K562 (cell line): ENCODE data around the gene ADAMTS14. TPM values are rescaled to one million over a fixed set of nuclear protein-coding genes. Genes with fewer than 3 reads are reported as not detected.

Source experiments
- ATAC-seq: fragments of 200-7000 bp; cut with Tn5 transposase; 3 replicates; pipeline ENCODE4 v1.9.1; 2020; ENCODE audit warnings: moderate library complexity
- BruUV-seq: library from RNA; stranded (reverse); fragments of 400-500 nt; replicated peaks from 2 replicates; lab custom pipeline; 2021; lab: Mats Ljungman, UMichigan
- CTCF ChIA-PET: fragments of 300-600 bp; formaldehyde crosslinking; extraction: SDS; loops from one replicate; lab custom pipeline; 2021; ENCODE audit warnings: low intra/inter-chr PET ratio; lab: Yijun Ruan, JAX
- POLR2A ChIA-PET: fragments of 300-600, 350-650 bp; sonication (Branson Sonifier 250); formaldehyde crosslinking; extraction: SDS; loops from one replicate; lab custom pipeline; 2021; ENCODE audit warnings: antibody characterized with exemption, inconsistent platforms; lab: Yijun Ruan, JAX
- DNase-seq, 4 experiments: peaks; one replicate each; pipeline versions ENCODE4 v3.0.0 to v3.0.0-alpha.2; 2011 to 2018; ENCODE audit warnings: low spot score in 3 of 4, mixed read lengths in 3 of 4; ENCODE audit errors: extremely low read depth in 1 of 4
- FAIRE-seq: peaks from 2 replicates; lab custom pipeline; 2011; peaks lifted over from hg19 to GRCh38; lab: Jason Lieb, UNC
- H2AFZ ChIP-seq: 2 replicates; pipeline ENCODE4 v1.6.0; 2011; ENCODE audit warnings: low read depth, low read length, control low read depth, inconsistent platforms
- H3K27ac ChIP-seq: fragments of 200-600 bp; 3 replicates; pipeline ENCODE4 v1.8.0; 2011; ENCODE audit warnings: low read depth, mild to moderate bottlenecking, control low read depth, inconsistent platforms, low read length, moderate library complexity, mixed read lengths; ENCODE audit errors: extremely low read depth
- H3K27me3 ChIP-seq, 2 experiments: fragments of 300-600 bp in 1 of 2; 2 replicates in 1 of 2; 3 replicates in 1 of 2; pipeline versions ENCODE4 v1.6.0 to v1.8.0; 2011; ENCODE audit warnings: inconsistent platforms in 2 of 2, low read length in 2 of 2, mild to moderate bottlenecking in 1 of 2, mixed read lengths in 1 of 2, moderate library complexity in 1 of 2; ENCODE audit not compliant: control insufficient read depth in 2 of 2, insufficient read depth in 2 of 2
- H3K36me3 ChIP-seq: fragments of 300-600 bp; 3 replicates; pipeline ENCODE4 v1.8.0; 2011; ENCODE audit warnings: mild to moderate bottlenecking, low read length, inconsistent platforms; ENCODE audit not compliant: control insufficient read depth, insufficient read depth
- H3K4me1 ChIP-seq, 2 experiments: fragments of 200-600 bp in 1 of 2; replicated peaks in 1 of 2; 2 replicates in 1 of 2; 3 replicates in 1 of 2; pipeline versions ENCODE4 v1.5.1 to v1.8.0; 2011; ENCODE audit warnings: inconsistent platforms in 2 of 2, low read length in 2 of 2, mild to moderate bottlenecking in 1 of 2, mixed read lengths in 1 of 2, moderate library complexity in 1 of 2; ENCODE audit not compliant: control insufficient read depth in 2 of 2, insufficient read depth in 2 of 2
- H3K4me2 ChIP-seq: 2 replicates; pipeline ENCODE4 v1.6.1; 2011; ENCODE audit warnings: low read length, control low read depth, inconsistent platforms, mixed read lengths; ENCODE audit not compliant: insufficient read depth
- H3K4me3 ChIP-seq: fragments of 200-600 bp; sonication (generic), shearing (Covaris generic); 2 replicates; pipeline ENCODE4 v1.5.1; 2016; ENCODE audit warnings: control low read depth, inconsistent platforms
- H3K79me2 ChIP-seq: fragments of 200-600 bp; 3 replicates; pipeline ENCODE4 v1.8.0; 2011; ENCODE audit warnings: low read length, inconsistent platforms; ENCODE audit not compliant: control insufficient read depth, insufficient read depth
- H3K9ac ChIP-seq, 2 experiments: 2 replicates each; pipeline versions ENCODE4 v1.6.0 to v1.6.1; 2011; ENCODE audit warnings: low read depth in 2 of 2, low read length in 2 of 2, control low read depth in 1 of 2, inconsistent platforms in 1 of 2, mild to moderate bottlenecking in 1 of 2, mixed read lengths in 1 of 2; ENCODE audit not compliant: insufficient read depth in 1 of 2
- H3K9me1 ChIP-seq: one replicate; pipeline ENCODE4 v1.6.0; 2011; ENCODE audit warnings: inconsistent platforms, mild to moderate bottlenecking, low read length, moderate library complexity; ENCODE audit not compliant: control insufficient read depth, insufficient read depth
- H3K9me3 ChIP-seq: replicated peaks from 2 replicates; pipeline ENCODE4 v1.5.1; 2011; ENCODE audit warnings: low read depth, low read length, inconsistent platforms; ENCODE audit not compliant: control insufficient read depth, insufficient read depth
- H4K20me1 ChIP-seq: replicated peaks from 2 replicates; pipeline ENCODE4 v1.6.1; 2011; ENCODE audit warnings: low read length, inconsistent platforms, mixed read lengths; ENCODE audit not compliant: control insufficient read depth, insufficient read depth
- ARNT ChIP-seq, 2 experiments: fragments of 450-650 bp; IDR thresholded peaks; 2 replicates each; pipeline ENCODE4 v1.6.1; 2016; ENCODE audit warnings: mild to moderate bottlenecking in 1 of 2
- KAT7 ChIP-seq: sonication (generic); formaldehyde crosslinking; IDR thresholded peaks from 2 replicates; pipeline ENCODE4 v1.8.0; 2022; ENCODE audit warnings: missing genetic modification reagents, mild to moderate bottlenecking, borderline replicate concordance
- WGBS: fragments of 100-300 bp; shearing (Covaris generic); methylation state at CpG from one replicate; pipeline ENCODE4 v1.1.6; 2016; ENCODE audit warnings: low coverage, mixed read lengths; ENCODE audit not compliant: insufficient coverage; ENCODE audit errors: missing lambda C conversion rate; 5-methylcytosine and 5-hydroxymethylcytosine counted together
- in situ Hi-C: fragments of 300-500 bp; cut with MboI; formaldehyde crosslinking; loops from 4 replicates; pipeline ENCODE4 v1.15.0; 2018; ENCODE audit warnings: inconsistent platforms, mixed read lengths
- intact Hi-C: fragments of 100-400 bp; cut with micrococcal nuclease; formaldehyde crosslinking; loops from 2 replicates; pipeline ENCODE4 v1.14.2; 2022
- polyA plus RNA-seq, 8 experiments: library from polyadenylated mRNA; depleted of rRNA in 4 of 8; stranded (reverse) in 5 of 8; unstranded in 3 of 8; fragments of >200 nt; fragmentation: Nextera tagmentation in 2 of 8; fragmentation: Illumina TruSeq in 1 of 8; extraction: Ambion mirVana in 2 of 8; extraction: Trizol in 1 of 8; gene quantifications; 2 replicates each; pipeline versions ENCODE4 v1.2.1 to v1.2.3, GENCODE V29; 2011 to 2014; ENCODE audit warnings: inconsistent platforms in 1 of 8, missing spikeins in 1 of 8
- small RNA-seq: library from RNA; depleted of rRNA; stranded (forward); fragments of <200 nt; gene quantifications from one replicate; pipeline ENCODE3, GENCODE V24; 2014
- total RNA-seq, 7 experiments: library from RNA; depleted of rRNA in 6 of 7; stranded (reverse); fragments of >200 nt in 6 of 7; fragmentation: Illumina TruSeq in 2 of 7; extraction: Trizol in 2 of 7; gene quantifications; 2 replicates each; pipeline versions ENCODE4 v1.2.1 to v1.2.3, GENCODE V29; 2011 to 2021; ENCODE audit warnings: low replicate concordance in 1 of 7
- TF ChIP-seq, protein P1 (sequence below), 2 experiments: fragments of 450-650 bp in 1 of 2; sonication (generic) in 1 of 2; formaldehyde crosslinking in 1 of 2; IDR thresholded peaks; 2 replicates each; pipeline versions ENCODE4 v1.7.1 to v1.9.0; 2016 to 2022; ENCODE audit warnings: inconsistent platforms in 1 of 2, mild to moderate bottlenecking in 1 of 2, missing genetic modification reagents in 1 of 2

ADAMTS14 gene
- total and polyA plus RNA-seq, 9 of the 15 experiments (the other 6 are each of a cell fraction or from before 2014, with no cell fraction given), result 0.04 to 37.4 (median 15.9) TPM

DNA sequence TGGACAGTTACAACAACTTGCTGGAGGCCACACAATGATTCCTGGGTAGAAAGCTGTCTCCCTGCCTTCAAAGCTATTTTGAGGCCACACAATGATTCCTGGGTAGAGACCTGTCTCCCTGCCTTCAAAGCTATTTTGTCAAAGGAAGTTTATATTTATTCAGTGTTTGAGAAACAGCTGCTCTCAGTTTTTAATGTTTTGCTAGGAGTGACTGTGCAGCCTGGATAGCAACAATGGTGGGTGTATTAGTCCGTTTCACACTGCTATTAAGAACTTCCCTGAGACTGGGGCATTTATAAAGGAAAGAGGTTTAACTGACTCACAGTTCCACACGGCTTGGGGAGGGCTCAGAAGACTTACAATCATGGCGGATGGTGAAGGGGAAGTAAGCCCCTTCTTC is 139.6 kb downstream of the ADAMTS14 start:
- POLR2A ChIA-PET, result interaction anchor here (0.6 to 1.4 kb wide), 3 partner anchors 22 to 75 kb away, joined by 3 to 4 read pairs (median 4); no protein-coding TSS in a partner anchor
- FAIRE-seq, result no peak

More for the DNA sequence above, 139.6 kb downstream of the ADAMTS14 start:
- in situ Hi-C loops, result loop anchor here (10.0 kb wide), 1 partner anchor 73 kb away; the partner anchor contains the start of gene PCBD1
- DNase-seq (no peak), ATAC-seq (no peak)
- no peaks in the 10 kb centered on the region for H3K9me1 ChIP-seq
- H3K9ac ChIP-seq, result no peak overlapping the region
- BruUV-seq, result no TSS peak
- no peak overlapping the region for H3K4me2 ChIP-seq
- no peaks in the 10 kb centered on the region for H3K9me3 ChIP-seq
- no peaks in the 10 kb centered on the region for H3K36me3 ChIP-seq
- no peak overlapping the region for H2AFZ ChIP-seq
- intact Hi-C loops, result no loop called here
- H3K79me2 ChIP-seq, result 0 out of 3 replicates have a peak, but pooled peaks cover 2% of the 10 kb centered on the region
- 0 out of 2 replicates have a peak, but pooled peaks cover 3% of the 10 kb centered on the region for H4K20me1 ChIP-seq
- H3K27me3 ChIP-seq, result peaks cover 0 to 3% of the 10 kb centered on the region in 2 experiments; a peak in 2 of 5 replicates
- no peak overlapping the region for H3K4me3 ChIP-seq
- CTCF ChIA-PET, result no interaction called here
- TF ChIP-seq, protein P1, sequence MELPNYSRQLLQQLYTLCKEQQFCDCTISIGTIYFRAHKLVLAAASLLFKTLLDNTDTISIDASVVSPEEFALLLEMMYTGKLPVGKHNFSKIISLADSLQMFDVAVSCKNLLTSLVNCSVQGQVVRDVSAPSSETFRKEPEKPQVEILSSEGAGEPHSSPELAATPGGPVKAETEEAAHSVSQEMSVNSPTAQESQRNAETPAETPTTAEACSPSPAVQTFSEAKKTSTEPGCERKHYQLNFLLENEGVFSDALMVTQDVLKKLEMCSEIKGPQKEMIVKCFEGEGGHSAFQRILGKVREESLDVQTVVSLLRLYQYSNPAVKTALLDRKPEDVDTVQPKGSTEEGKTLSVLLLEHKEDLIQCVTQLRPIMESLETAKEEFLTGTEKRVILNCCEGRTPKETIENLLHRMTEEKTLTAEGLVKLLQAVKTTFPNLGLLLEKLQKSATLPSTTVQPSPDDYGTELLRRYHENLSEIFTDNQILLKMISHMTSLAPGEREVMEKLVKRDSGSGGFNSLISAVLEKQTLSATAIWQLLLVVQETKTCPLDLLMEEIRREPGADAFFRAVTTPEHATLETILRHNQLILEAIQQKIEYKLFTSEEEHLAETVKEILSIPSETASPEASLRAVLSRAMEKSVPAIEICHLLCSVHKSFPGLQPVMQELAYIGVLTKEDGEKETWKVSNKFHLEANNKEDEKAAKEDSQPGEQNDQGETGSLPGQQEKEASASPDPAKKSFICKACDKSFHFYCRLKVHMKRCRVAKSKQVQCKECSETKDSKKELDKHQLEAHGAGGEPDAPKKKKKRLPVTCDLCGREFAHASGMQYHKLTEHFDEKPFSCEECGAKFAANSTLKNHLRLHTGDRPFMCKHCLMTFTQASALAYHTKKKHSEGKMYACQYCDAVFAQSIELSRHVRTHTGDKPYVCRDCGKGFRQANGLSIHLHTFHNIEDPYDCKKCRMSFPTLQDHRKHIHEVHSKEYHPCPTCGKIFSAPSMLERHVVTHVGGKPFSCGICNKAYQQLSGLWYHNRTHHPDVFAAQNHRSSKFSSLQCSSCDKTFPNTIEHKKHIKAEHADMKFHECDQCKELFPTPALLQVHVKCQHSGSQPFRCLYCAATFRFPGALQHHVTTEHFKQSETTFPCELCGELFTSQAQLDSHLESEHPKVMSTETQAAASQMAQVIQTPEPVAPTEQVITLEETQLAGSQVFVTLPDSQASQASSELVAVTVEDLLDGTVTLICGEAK (IDR thresholded peaks at IDR 0.05), result no peak
- TF ChIP-seq, protein P1 (CRISPR knock-in tag; IDR thresholded peaks at IDR 0.05), result no peak
- no peak for TF ChIP-seq ARNT (IDR thresholded peaks at IDR 0.05)
- TF ChIP-seq KAT7 (CRISPR knock-in tag), result no peak
- peaks cover 15 to 21% of the 10 kb centered on the region in 2 experiments for H3K4me1 ChIP-seq
- H3K27ac ChIP-seq, result no peak overlapping the region
- 20% methylated on average over 3 of the region's 3 CpGs for WGBS

Small RNA genes within 50 kb of the gene (small RNA-seq; reads per million reads assigned to genes)
- not detected for gene RPS26P40

Other genes with a start within 250 kb of the ADAMTS14 start
- not detected in 2 replicates for gene NODAL, start 230.8 kb upstream of the ADAMTS14 start, total RNA-seq (2014; rRNA removed)
- gene NODAL, start 230.8 kb upstream of the ADAMTS14 start, total RNA-seq (2014; rRNA removed; fragmentation: Illumina TruSeq; extraction: Trizol), result not detected in 2 replicates
- gene NODAL, start 230.8 kb upstream of the ADAMTS14 start, total RNA-seq (2015; rRNA removed; fragmentation: Illumina TruSeq; extraction: Trizol), result not detected in 2 replicates
- gene NODAL, start 230.8 kb upstream of the ADAMTS14 start, total RNA-seq (2021), result not detected in 2 replicates
- gene NODAL, start 230.8 kb upstream of the ADAMTS14 start, polyA plus RNA-seq (2011; rRNA removed), result not detected in 2 replicates
- not detected in 2 replicates for gene NODAL, start 230.8 kb upstream of the ADAMTS14 start, polyA plus RNA-seq (2014; fragmentation: Illumina TruSeq; extraction: Trizol)
- gene NODAL, start 230.8 kb upstream of the ADAMTS14 start, polyA plus RNA-seq (2014; fragmentation: Nextera tagmentation; extraction: Ambion mirVana), result not detected
- gene NODAL, start 230.8 kb upstream of the ADAMTS14 start, polyA plus RNA-seq (2014; rRNA removed), result not detected in 2 replicates
- 0.09 and 0.16 TPM in 2 replicates for gene PALD1, start 193.7 kb upstream of the ADAMTS14 start, total RNA-seq (2014; rRNA removed)
- gene PALD1, start 193.7 kb upstream of the ADAMTS14 start, total RNA-seq (2014; rRNA removed; fragmentation: Illumina TruSeq; extraction: Trizol), result 0.03 and 0.07 TPM in 2 replicates
- 0.04 and 0.07 TPM in 2 replicates for gene PALD1, start 193.7 kb upstream of the ADAMTS14 start, total RNA-seq (2015; rRNA removed; fragmentation: Illumina TruSeq; extraction: Trizol)
- gene PALD1, start 193.7 kb upstream of the ADAMTS14 start, total RNA-seq (2021), result 0.27 and 0.29 TPM in 2 replicates
- gene PALD1, start 193.7 kb upstream of the ADAMTS14 start, polyA plus RNA-seq (2011; rRNA removed), result 0.13 and 0.26 TPM in 2 replicates
- gene PALD1, start 193.7 kb upstream of the ADAMTS14 start, polyA plus RNA-seq (2014; fragmentation: Illumina TruSeq; extraction: Trizol), result 0.03 and 0.15 TPM in 2 replicates
- not detected for gene PALD1, start 193.7 kb upstream of the ADAMTS14 start, polyA plus RNA-seq (2014; fragmentation: Nextera tagmentation; extraction: Ambion mirVana)
- gene PALD1, start 193.7 kb upstream of the ADAMTS14 start, polyA plus RNA-seq (2014; rRNA removed), result 0.13 and 0.15 TPM in 2 replicates
- 4.9 and 5.3 TPM in 2 replicates for gene PRF1, start 69.8 kb upstream of the ADAMTS14 start, total RNA-seq (2014; rRNA removed)
- gene PRF1, start 69.8 kb upstream of the ADAMTS14 start, total RNA-seq (2014; rRNA removed; fragmentation: Illumina TruSeq; extraction: Trizol), result 4.3 and 5.4 TPM in 2 replicates
- 6.4 and 7.9 TPM in 2 replicates for gene PRF1, start 69.8 kb upstream of the ADAMTS14 start, total RNA-seq (2015; rRNA removed; fragmentation: Illumina TruSeq; extraction: Trizol)
- 8.6 and 9.0 TPM in 2 replicates for gene PRF1, start 69.8 kb upstream of the ADAMTS14 start, total RNA-seq (2021)
- gene PRF1, start 69.8 kb upstream of the ADAMTS14 start, polyA plus RNA-seq (2011; rRNA removed), result 0.84 and 4.3 TPM in 2 replicates
- gene PRF1, start 69.8 kb upstream of the ADAMTS14 start, polyA plus RNA-seq (2014; fragmentation: Illumina TruSeq; extraction: Trizol), result 6.4 and 10.7 TPM in 2 replicates
- gene PRF1, start 69.8 kb upstream of the ADAMTS14 start, polyA plus RNA-seq (2014; fragmentation: Nextera tagmentation; extraction: Ambion mirVana), result 1 to 10 TPM; 6.3 to 7.4 TPM
- 3.2 and 3.8 TPM in 2 replicates for gene PRF1, start 69.8 kb upstream of the ADAMTS14 start, polyA plus RNA-seq (2014; rRNA removed)
- gene TBATA, start 112.9 kb downstream of the ADAMTS14 start, total RNA-seq (2014; rRNA removed), result not detected in 2 replicates
- gene TBATA, start 112.9 kb downstream of the ADAMTS14 start, total RNA-seq (2014; rRNA removed; fragmentation: Illumina TruSeq; extraction: Trizol), result not detected in 2 replicates
- gene TBATA, start 112.9 kb downstream of the ADAMTS14 start, total RNA-seq (2015; rRNA removed; fragmentation: Illumina TruSeq; extraction: Trizol), result not detected in 2 replicates
- gene TBATA, start 112.9 kb downstream of the ADAMTS14 start, total RNA-seq (2021), result not detected in 2 replicates
- gene TBATA, start 112.9 kb downstream of the ADAMTS14 start, polyA plus RNA-seq (2011; rRNA removed), result not detected in 2 replicates
- gene TBATA, start 112.9 kb downstream of the ADAMTS14 start, polyA plus RNA-seq (2014; fragmentation: Illumina TruSeq; extraction: Trizol), result not detected in 2 replicates
- gene TBATA, start 112.9 kb downstream of the ADAMTS14 start, polyA plus RNA-seq (2014; fragmentation: Nextera tagmentation; extraction: Ambion mirVana), result not detected
- gene TBATA, start 112.9 kb downstream of the ADAMTS14 start, polyA plus RNA-seq (2014; rRNA removed), result not detected in 2 replicates
- gene SGPL1, start 143.4 kb downstream of the ADAMTS14 start, total RNA-seq (2014; rRNA removed), result 7.2 and 7.8 TPM in 2 replicates
- 11.2 and 12.6 TPM in 2 replicates for gene SGPL1, start 143.4 kb downstream of the ADAMTS14 start, total RNA-seq (2014; rRNA removed; fragmentation: Illumina TruSeq; extraction: Trizol)
- 8.7 and 9.2 TPM in 2 replicates for gene SGPL1, start 143.4 kb downstream of the ADAMTS14 start, total RNA-seq (2015; rRNA removed; fragmentation: Illumina TruSeq; extraction: Trizol)
- 11.4 and 18.0 TPM in 2 replicates for gene SGPL1, start 143.4 kb downstream of the ADAMTS14 start, total RNA-seq (2021)
- 6.8 and 9.5 TPM in 2 replicates for gene SGPL1, start 143.4 kb downstream of the ADAMTS14 start, polyA plus RNA-seq (2011; rRNA removed)
- gene SGPL1, start 143.4 kb downstream of the ADAMTS14 start, polyA plus RNA-seq (2014; fragmentation: Illumina TruSeq; extraction: Trizol), result 6.3 and 6.5 TPM in 2 replicates
- 1 to 10 TPM; 8.5 to 9.1 TPM for gene SGPL1, start 143.4 kb downstream of the ADAMTS14 start, polyA plus RNA-seq (2014; fragmentation: Nextera tagmentation; extraction: Ambion mirVana)
- 5.3 and 6.0 TPM in 2 replicates for gene SGPL1, start 143.4 kb downstream of the ADAMTS14 start, polyA plus RNA-seq (2014; rRNA removed)
- gene PCBD1, start 216.1 kb downstream of the ADAMTS14 start, total RNA-seq (2014; rRNA removed), result 67.0 and 94.5 TPM in 2 replicates
- gene PCBD1, start 216.1 kb downstream of the ADAMTS14 start, total RNA-seq (2014; rRNA removed; fragmentation: Illumina TruSeq; extraction: Trizol), result 50.5 and 56.2 TPM in 2 replicates
- gene PCBD1, start 216.1 kb downstream of the ADAMTS14 start, total RNA-seq (2015; rRNA removed; fragmentation: Illumina TruSeq; extraction: Trizol), result 55.0 and 57.0 TPM in 2 replicates
- gene PCBD1, start 216.1 kb downstream of the ADAMTS14 start, total RNA-seq (2021), result 62.2 and 68.5 TPM in 2 replicates
- gene PCBD1, start 216.1 kb downstream of the ADAMTS14 start, polyA plus RNA-seq (2011; rRNA removed), result 55.3 and 70.5 TPM in 2 replicates
- gene PCBD1, start 216.1 kb downstream of the ADAMTS14 start, polyA plus RNA-seq (2014; fragmentation: Illumina TruSeq; extraction: Trizol), result 101 and 109 TPM in 2 replicates
- 10 to 100 TPM; 14.6 to 26.7 TPM for gene PCBD1, start 216.1 kb downstream of the ADAMTS14 start, polyA plus RNA-seq (2014; fragmentation: Nextera tagmentation; extraction: Ambion mirVana)
- 68.3 and 71.2 TPM in 2 replicates for gene PCBD1, start 216.1 kb downstream of the ADAMTS14 start, polyA plus RNA-seq (2014; rRNA removed)